Ectodermal cell (in vitro differentiated cells): Measurements from ENCODE around the gene P2RY12.

Experiments used
- H3K27ac ChIP-seq: 2 replicates; pipeline ENCODE4 v1.7.0; 2013; ENCODE audit warnings: mild to moderate bottlenecking, low read depth, low read length; ENCODE audit not compliant: insufficient read depth, poor library complexity, severe bottlenecking
- H3K27me3 ChIP-seq: 2 replicates; pipeline ENCODE4 v1.7.0; 2013; ENCODE audit warnings: mild to moderate bottlenecking, low read length; ENCODE audit not compliant: insufficient read depth, control insufficient read depth, poor library complexity, severe bottlenecking
- H3K36me3 ChIP-seq: one replicate; pipeline ENCODE4 v1.7.0; 2013; ENCODE audit warnings: low read length; ENCODE audit not compliant: control insufficient read depth, insufficient read depth
- H3K4me1 ChIP-seq: one replicate; pipeline ENCODE4 v1.7.0; 2013; ENCODE audit warnings: low read length; ENCODE audit not compliant: control insufficient read depth, insufficient read depth
- H3K4me3 ChIP-seq: 2 replicates; pipeline ENCODE4 v1.7.0; 2013; ENCODE audit warnings: low read depth, low read length, control low read depth; ENCODE audit not compliant: insufficient read depth
- H3K9me3 ChIP-seq: 2 replicates; pipeline ENCODE4 v1.7.0; 2013; ENCODE audit warnings: mild to moderate bottlenecking, low read length, moderate library complexity; ENCODE audit not compliant: control insufficient read depth
- WGBS, 2 experiments: methylation state at CpG; one replicate each; pipeline ENCODE4 v1.1.7; 2013; ENCODE audit warnings: missing lambda C conversion rate in 2 of 2; 5-methylcytosine and 5-hydroxymethylcytosine counted together

The P2RY12 gene

GRCh38 chr3:151327571-151328198 lies 56.9 kb downstream of the P2RY12 start:
- no peaks in the 10 kb centered on the region for H3K4me1 ChIP-seq
- H3K27me3 ChIP-seq: no peaks in the 10 kb centered on the region
- no peaks in the 10 kb centered on the region for H3K9me3 ChIP-seq
- WGBS, 2 experiments: 60 to 80% methylated on average over 1 to 2 of the region's 3 CpGs
- H3K27ac ChIP-seq: no peak overlapping the region
- no peaks in the 10 kb centered on the region for H3K36me3 ChIP-seq
- H3K4me3 ChIP-seq: no peak overlapping the region

GRCh38 chr3:151322511-151322910 lies 62.0 kb downstream of the P2RY12 start:
- WGBS, 2 experiments: 100% methylated on average over 1 of the region's 1 CpG; no CpG with 5 or more reads in 1 of the 2 experiments
- no peaks in the 10 kb centered on the region for H3K9me3 ChIP-seq
- H3K4me3 ChIP-seq: no peak overlapping the region
- H3K27me3 ChIP-seq: no peaks in the 10 kb centered on the region
- H3K36me3 ChIP-seq: no peaks in the 10 kb centered on the region
- no peaks in the 10 kb centered on the region for H3K4me1 ChIP-seq
- H3K27ac ChIP-seq: no peak overlapping the region

- H3K9me3 ChIP-seq: no peaks in the 10 kb centered on the region
- H3K27me3 ChIP-seq: no peaks in the 10 kb centered on the region
- H3K27ac ChIP-seq: no peak overlapping the region
- 100% methylated on average over 1 of the region's 1 CpG for WGBS, 2 experiments
- H3K36me3 ChIP-seq: no peaks in the 10 kb centered on the region
- no peak overlapping the region for H3K4me3 ChIP-seq
- H3K4me1 ChIP-seq: no peaks in the 10 kb centered on the region
Observed at GRCh38 chr3:151321526-151321925, 63.0 kb downstream of the P2RY12 start.

GRCh38 chr3:151320131-151320530 lies 64.4 kb downstream of the P2RY12 start:
- 92 to 95% methylated on average over 2 of the region's 2 CpGs for WGBS, 2 experiments
- H3K4me1 ChIP-seq: no peaks in the 10 kb centered on the region
- no peaks in the 10 kb centered on the region for H3K36me3 ChIP-seq
- no peak overlapping the region for H3K27ac ChIP-seq
- no peaks in the 10 kb centered on the region for H3K27me3 ChIP-seq
- H3K4me3 ChIP-seq: no peak overlapping the region
- no peaks in the 10 kb centered on the region for H3K9me3 ChIP-seq

- Histone ChIP-seq H3K27ac (no peak overlapping the region), H3K36me3 (no peaks in the 10 kb centered on the region), H3K9me3 (no peaks in the 10 kb centered on the region), H3K4me3 (no peak overlapping the region), H3K4me1 (no peaks in the 10 kb centered on the region), H3K27me3 (no peaks in the 10 kb centered on the region)
- 98 to 100% methylated on average over 3 to 4 of the region's 4 CpGs for WGBS, 2 experiments
Observed at GRCh38 chr3:151319628-151320027, 64.9 kb downstream of the P2RY12 start.

- WGBS, 2 experiments: 95 to 96% methylated on average over 7 of the region's 7 CpGs
- Histone ChIP-seq H3K9me3 (no peaks in the 10 kb centered on the region), H3K27me3 (no peaks in the 10 kb centered on the region), H3K36me3 (no peaks in the 10 kb centered on the region), H3K4me1 (no peaks in the 10 kb centered on the region), H3K27ac (no peak overlapping the region), H3K4me3 (no peak overlapping the region)
Observed at GRCh38 chr3:151318991-151319390, 65.6 kb downstream of the P2RY12 start.

GRCh38 chr3:151318313-151318712 lies 66.2 kb downstream of the P2RY12 start:
- H3K27ac ChIP-seq: no peak overlapping the region
- H3K4me3 ChIP-seq: no peak overlapping the region

GRCh38 chr3:151316267-151316991 lies 68.1 kb downstream of the P2RY12 start, which contains the start of gene GPR87:
Gene GPR87, minus strand, starts transcription at chr3:151316820. Its CDS starts 16,720 bp downstream, at chr3:151300100.
- H3K9me3 ChIP-seq: no peaks in the 10 kb centered on the region
- H3K4me3 ChIP-seq: no peak within 1 kb of the TSS
- H3K36me3 ChIP-seq: no peaks in the 10 kb centered on the region
- WGBS, 2 experiments: 80 to 86% methylated on average over 7 of the region's 7 CpGs
- H3K4me1 ChIP-seq: no peaks in the 10 kb centered on the region
- no peaks in the 10 kb centered on the region for H3K27me3 ChIP-seq
- H3K27ac ChIP-seq: no peak within 1 kb of the TSS

More at GRCh38 chr3:151318313-151318712, 66.2 kb downstream of the P2RY12 start:
- no peaks in the 10 kb centered on the region for H3K36me3 ChIP-seq
- no peaks in the 10 kb centered on the region for H3K9me3 ChIP-seq
- H3K4me1 ChIP-seq: no peaks in the 10 kb centered on the region
- H3K27me3 ChIP-seq: no peaks in the 10 kb centered on the region

GRCh38 chr3:151315846-151316245 lies 68.7 kb downstream of the P2RY12 start:
- H3K4me3 ChIP-seq: no peak overlapping the region
- H3K27ac ChIP-seq: no peak overlapping the region
- no peaks in the 10 kb centered on the region for H3K4me1 ChIP-seq
- H3K36me3 ChIP-seq: no peaks in the 10 kb centered on the region
- 90% methylated on average over 2 of the region's 2 CpGs; no CpG with 5 or more reads in 1 of the 2 experiments for WGBS, 2 experiments
- no peaks in the 10 kb centered on the region for H3K27me3 ChIP-seq
- H3K9me3 ChIP-seq: no peaks in the 10 kb centered on the region

- 100% methylated on average over 1 of the region's 2 CpGs for WGBS, 2 experiments
- H3K27ac ChIP-seq: no peak overlapping the region
Observed at GRCh38 chr3:151315136-151315535, 69.4 kb downstream of the P2RY12 start.

More at GRCh38 chr3:151315136-151315535, 69.4 kb downstream of the P2RY12 start:
- no peaks in the 10 kb centered on the region for H3K4me1 ChIP-seq
- no peaks in the 10 kb centered on the region for H3K9me3 ChIP-seq
- no peaks in the 10 kb centered on the region for H3K36me3 ChIP-seq
- no peak overlapping the region for H3K4me3 ChIP-seq
- no peaks in the 10 kb centered on the region for H3K27me3 ChIP-seq
